Smooth muscle cell (in vitro differentiated cells): ENCODE data around the gene CDCA4. TPM values are rescaled to one million over a fixed set of nuclear protein-coding genes. Genes with fewer than 3 reads are reported as not detected.

Experiments
- DNase-seq: peaks from one replicate; lab custom pipeline; 2025; ENCODE audit not compliant: unreplicated experiment; lab: John Stamatoyannopoulos, UW
- H2AFZ ChIP-seq: fragments of 200-600 bp; sonication (generic); 2 replicates; pipeline ENCODE4 v1.6.0; 2016; ENCODE audit warnings: antibody characterized with exemption, low read depth, mild to moderate bottlenecking
- H3F3A ChIP-seq: fragments of 200-600 bp; sonication (generic); 2 replicates; pipeline ENCODE4 v1.6.0; 2017; ENCODE audit warnings: antibody characterized with exemption, low read depth
- H3K27ac ChIP-seq: fragments of 200-600 bp; sonication (generic); 2 replicates; pipeline ENCODE4 v1.5.1; 2016; ENCODE audit warnings: low read depth, mild to moderate bottlenecking
- H3K27me3 ChIP-seq: fragments of 200-600 bp; sonication (generic); 2 replicates; pipeline ENCODE4 v1.6.1; 2016; ENCODE audit warnings: low read depth, mild to moderate bottlenecking
- H3K36me3 ChIP-seq: fragments of 200-600 bp; sonication (generic); 2 replicates; pipeline ENCODE4 v1.5.1; 2016; ENCODE audit warnings: low read depth
- H3K4me1 ChIP-seq: fragments of 200-600 bp; sonication (generic); 2 replicates; pipeline ENCODE4 v1.5.1; 2016; ENCODE audit warnings: low read depth
- H3K4me2 ChIP-seq: fragments of 200-600 bp; sonication (generic); 2 replicates; pipeline ENCODE4 v1.6.0; 2016; ENCODE audit warnings: mild to moderate bottlenecking
- H3K4me3 ChIP-seq: fragments of 200-600 bp; sonication (generic); 2 replicates; pipeline ENCODE4 v1.5.1; 2016; ENCODE audit warnings: mild to moderate bottlenecking
- H3K79me2 ChIP-seq: fragments of 200-600 bp; sonication (generic); 2 replicates; pipeline ENCODE4 v1.6.0; 2016; ENCODE audit warnings: low read depth, mild to moderate bottlenecking
- H3K9ac ChIP-seq: fragments of 200-600 bp; sonication (generic); 2 replicates; pipeline ENCODE4 v1.6.0; 2016; ENCODE audit warnings: low read depth
- H3K9me3 ChIP-seq: fragments of 200-600 bp; sonication (generic); replicated peaks from 2 replicates; pipeline ENCODE4 v1.5.1; 2016; ENCODE audit warnings: low read depth
- H4K20me1 ChIP-seq: fragments of 200-600 bp; sonication (generic); 2 replicates; pipeline ENCODE4 v1.6.0; 2016; ENCODE audit warnings: low read depth
- CTCF ChIP-seq: fragments of 200-600 bp; sonication (generic); IDR thresholded peaks from 2 replicates; pipeline ENCODE4 v1.5.1; 2017; ENCODE audit warnings: borderline replicate concordance, mild to moderate bottlenecking, antibody characterized with exemption; ENCODE audit not compliant: insufficient read depth, poor library complexity, severe bottlenecking
- WGBS: methylation state at CpG from one replicate; pipeline ENCODE4 v1.1.7; 2016; ENCODE audit warnings: low lambda C conversion rate; 5-methylcytosine and 5-hydroxymethylcytosine counted together
- polyA plus RNA-seq: library from polyadenylated mRNA; unstranded; fragments of >200 nt; fragmentation: Nextera tagmentation; extraction: Ambion mirVana; gene quantifications from 2 replicates; pipeline ENCODE4 v1.2.1, GENCODE V29; 2016
- total RNA-seq: library from RNA; depleted of rRNA; stranded (reverse); fragments of >200 nt; gene quantifications from 2 replicates; pipeline ENCODE4 v1.2.3, GENCODE V29; 2014

Gene CDCA4
- total and polyA plus RNA-seq, 2 experiments from 2014 or later, result 15.1 to 23.5 TPM

DNA sequence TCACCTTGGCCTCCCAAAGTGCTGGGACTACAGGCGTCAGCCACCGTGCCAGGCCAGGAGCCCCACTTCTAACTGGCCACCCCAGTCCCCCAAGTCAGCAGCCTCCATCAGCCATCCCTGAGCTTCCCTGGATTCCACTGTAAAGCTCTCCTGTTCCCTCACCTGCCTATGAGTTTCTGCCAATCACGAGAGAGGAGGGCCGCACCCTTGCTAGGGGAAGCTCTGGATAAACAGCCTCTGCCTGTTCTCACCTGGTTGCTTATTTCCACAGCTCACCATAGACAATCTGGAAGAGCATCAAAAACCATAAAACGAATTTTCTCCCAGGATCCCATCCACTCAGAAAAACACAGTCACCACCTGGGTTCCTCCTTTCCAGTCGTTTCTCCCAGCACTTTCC lies 5.0 kb downstream of the CDCA4 start:
- H3K4me2 ChIP-seq, result no peak overlapping the region
- DNase-seq, result no peak
- no peak overlapping the region for H3K4me3 ChIP-seq
- WGBS, result 88% methylated on average over 6 of the region's 6 CpGs
- no peak overlapping the region for H3K9ac ChIP-seq
- H3K4me1 ChIP-seq, result peaks cover 30% of the 10 kb centered on the region
- H3F3A ChIP-seq, result peaks cover 9% of the 10 kb centered on the region
- peaks cover 90% of the 10 kb centered on the region for H4K20me1 ChIP-seq
- no peaks in the 10 kb centered on the region for H3K9me3 ChIP-seq
- no peak overlapping the region for H2AFZ ChIP-seq
- peaks cover 94% of the 10 kb centered on the region for H3K79me2 ChIP-seq
- TF ChIP-seq CTCF, result no peak
- no peak overlapping the region for H3K27ac ChIP-seq
- H3K36me3 ChIP-seq, result no peaks in the 10 kb centered on the region
- H3K27me3 ChIP-seq, result no peaks in the 10 kb centered on the region

GRCh38 chr14:105015242-105015641 lies 5.6 kb downstream of the CDCA4 start:
- H4K20me1 ChIP-seq, result peaks cover 97% of the 10 kb centered on the region
- H3K9me3 ChIP-seq, result no peaks in the 10 kb centered on the region
- H3F3A ChIP-seq, result peaks cover 5% of the 10 kb centered on the region
- H3K9ac ChIP-seq, result no peak overlapping the region
- H3K36me3 ChIP-seq, result no peaks in the 10 kb centered on the region
- H3K4me2 ChIP-seq, result no peak overlapping the region
- no peak overlapping the region for H2AFZ ChIP-seq
- TF ChIP-seq CTCF, result no peak
- 79% methylated on average over 9 of the region's 9 CpGs for WGBS
- DNase-seq, result no peak
- no peak overlapping the region for H3K27ac ChIP-seq
- H3K27me3 ChIP-seq, result no peaks in the 10 kb centered on the region
- peaks cover 98% of the 10 kb centered on the region for H3K79me2 ChIP-seq
- no peak overlapping the region for H3K4me3 ChIP-seq
- peaks cover 30% of the 10 kb centered on the region for H3K4me1 ChIP-seq

GRCh38 chr14:105014631-105015030 lies 6.3 kb downstream of the CDCA4 start:
- DNase-seq, result no peak
- Histone ChIP-seq H3K27me3 (no peaks in the 10 kb centered on the region), H4K20me1 (peaks cover 98% of the 10 kb centered on the region), H3K79me2 (peaks cover 96% of the 10 kb centered on the region), H3K4me1 (peaks cover 24% of the 10 kb centered on the region), H3K4me3 (no peak overlapping the region), H3K36me3 (no peaks in the 10 kb centered on the region), H3K9me3 (no peaks in the 10 kb centered on the region), H3K27ac (no peak overlapping the region), H3K4me2 (no peak overlapping the region), H3F3A (no peaks in the 10 kb centered on the region), H2AFZ (no peak overlapping the region), H3K9ac (no peak overlapping the region)
- no peak for TF ChIP-seq CTCF
- 81% methylated on average over 4 of the region's 4 CpGs for WGBS

DNA sequence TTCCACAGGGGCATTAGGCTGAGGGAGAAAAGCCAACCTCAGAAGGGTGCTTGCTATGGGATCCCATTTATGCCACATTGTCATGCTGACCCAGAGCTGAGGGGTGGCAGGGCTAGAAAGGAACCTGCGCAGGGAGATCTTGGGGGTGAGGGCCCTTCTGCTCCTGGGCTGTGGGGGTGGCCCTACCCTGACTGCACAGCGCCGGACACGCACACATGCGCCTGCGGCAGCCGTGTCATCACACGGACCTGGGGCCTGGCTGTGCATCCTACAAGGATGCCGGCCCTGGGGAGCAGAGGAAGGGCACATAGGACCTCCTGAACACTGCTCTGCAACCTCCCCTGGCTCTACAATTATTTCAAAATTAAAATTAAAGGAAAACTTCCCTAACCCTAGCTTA lies 6.9 kb downstream of the CDCA4 start:
- no peak overlapping the region for H3K4me3 ChIP-seq
- no peak overlapping the region for H3K27ac ChIP-seq
- TF ChIP-seq CTCF, result no peak
- H3K9ac ChIP-seq, result no peak overlapping the region
- no peaks in the 10 kb centered on the region for H3F3A ChIP-seq
- no peaks in the 10 kb centered on the region for H3K36me3 ChIP-seq
- H3K79me2 ChIP-seq, result peaks cover 90% of the 10 kb centered on the region
- no peaks in the 10 kb centered on the region for H3K27me3 ChIP-seq
- WGBS, result 90% methylated on average over 9 of the region's 9 CpGs
- DNase-seq, result no peak
- no peaks in the 10 kb centered on the region for H3K9me3 ChIP-seq
- no peak overlapping the region for H3K4me2 ChIP-seq
- no peak overlapping the region for H2AFZ ChIP-seq
- peaks cover 18% of the 10 kb centered on the region for H3K4me1 ChIP-seq
- peaks cover 98% of the 10 kb centered on the region for H4K20me1 ChIP-seq
